K562 (cell line): ENCODE measurements around the gene PEX10. TPM values are rescaled to one million over a fixed set of nuclear protein-coding genes. Genes with fewer than 3 reads are reported as not detected.

ENCODE experiments used
- CBX1 ChIP-seq: sonication (generic); IDR thresholded peaks from 2 replicates; pipeline ENCODE4 v1.6.1; 2016; ENCODE audit warnings: antibody characterized with exemption, low read depth, mild to moderate bottlenecking
- CCAR2 ChIP-seq: fragments of 200-400 bp; formaldehyde crosslinking; IDR thresholded peaks from 2 replicates; pipeline ENCODE4 v1.6.1; 2017; ENCODE audit warnings: mild to moderate bottlenecking, low read depth, low read length
- CHD1 ChIP-seq: fragments of 200-600 bp; sonication (generic); IDR thresholded peaks from one replicate; pipeline ENCODE4 v1.6.1; 2012; ENCODE audit warnings: mild to moderate bottlenecking, moderate library complexity, low read length, inconsistent platforms
- DEAF1 ChIP-seq: fragments of 450-650 bp; formaldehyde crosslinking; IDR thresholded peaks from 2 replicates; pipeline ENCODE4 v1.4.0; 2020; ENCODE audit warnings: mild to moderate bottlenecking, moderate library complexity
- E2F8 ChIP-seq: fragments of 450-650 bp; IDR thresholded peaks from 2 replicates; pipeline ENCODE4 v1.7.1; 2018; ENCODE audit warnings: mild to moderate bottlenecking, low read depth; ENCODE audit not compliant: partially characterized antibody
- NCOA4 ChIP-seq: fragments of 450-650 bp; IDR thresholded peaks from 2 replicates; pipeline ENCODE4 v1.6.1; 2018; ENCODE audit warnings: mild to moderate bottlenecking; ENCODE audit not compliant: partially characterized antibody
- PCBP1 ChIP-seq: fragments of 200-400 bp; formaldehyde crosslinking; IDR thresholded peaks from 2 replicates; pipeline ENCODE4 v1.6.1; 2018; ENCODE audit warnings: mild to moderate bottlenecking, low read depth, low read length; ENCODE audit not compliant: poor library complexity, severe bottlenecking
- POLR2AphosphoS2 ChIP-seq: IDR thresholded peaks from 2 replicates; pipeline ENCODE4 v1.6.1; 2012; ENCODE audit warnings: low read length, improper control_type of control experiment
- PRPF4 ChIP-seq: fragments of 200-400 bp; formaldehyde crosslinking; IDR thresholded peaks from one replicate; pipeline ENCODE4 v1.6.1; 2017; ENCODE audit warnings: low read length, low read depth, mild to moderate bottlenecking; ENCODE audit not compliant: insufficient read depth, poor library complexity, severe bottlenecking
- RAD51 ChIP-seq: fragments of 450-650 bp; IDR thresholded peaks from 2 replicates; pipeline ENCODE4 v1.7.1; 2016; ENCODE audit warnings: low read depth, mild to moderate bottlenecking, borderline replicate concordance
- SMARCA5 ChIP-seq: fragments of 450-650 bp; IDR thresholded peaks from 2 replicates; pipeline ENCODE4 v1.6.1; 2016
- TFE3 ChIP-seq: fragments of 450-650 bp; formaldehyde crosslinking; IDR thresholded peaks from 2 replicates; pipeline ENCODE4 v1.4.0; 2020; ENCODE audit warnings: mild to moderate bottlenecking, mixed read lengths
- THAP7 ChIP-seq: fragments of 250-450 bp; sonication (Bioruptor Pico); IDR thresholded peaks from 2 replicates; pipeline ENCODE4 v1.5.0; 2021
- ZBTB7A ChIP-seq: IDR thresholded peaks from 2 replicates; pipeline ENCODE4 v1.6.1; 2011; ENCODE audit warnings: low read depth, mild to moderate bottlenecking, low read length, moderate library complexity, borderline replicate concordance; ENCODE audit not compliant: control insufficient read depth
- ZNF232 ChIP-seq: sonication (generic); formaldehyde crosslinking; IDR thresholded peaks from 2 replicates; pipeline ENCODE4 v1.8.0; 2022; ENCODE audit warnings: mild to moderate bottlenecking, missing genetic modification reagents
- ZNF3 ChIP-seq: fragments of 250-450 bp; sonication (Bioruptor Pico); IDR thresholded peaks from 2 replicates; pipeline ENCODE4 v1.5.0; 2021; ENCODE audit warnings: mild to moderate bottlenecking, moderate library complexity
- ZNF699 ChIP-seq: fragments of 250-450 bp; sonication (Bioruptor Pico); IDR thresholded peaks from 2 replicates; pipeline ENCODE4 v1.8.0; 2021; ENCODE audit warnings: mild to moderate bottlenecking, moderate library complexity; ENCODE audit not compliant: insufficient replicate concordance
- polyA plus RNA-seq, 8 experiments: library from polyadenylated mRNA; depleted of rRNA in 4 of 8; stranded (reverse) in 5 of 8; unstranded in 3 of 8; fragments of >200 nt; fragmentation: Nextera tagmentation in 2 of 8; fragmentation: Illumina TruSeq in 1 of 8; extraction: Ambion mirVana in 2 of 8; extraction: Trizol in 1 of 8; gene quantifications; 2 replicates each; pipeline versions ENCODE4 v1.2.1 to v1.2.3, GENCODE V29; 2011 to 2014; ENCODE audit warnings: inconsistent platforms in 1 of 8, missing spikeins in 1 of 8
- total RNA-seq, 7 experiments: library from RNA; depleted of rRNA in 6 of 7; stranded (reverse); fragments of >200 nt in 6 of 7; fragmentation: Illumina TruSeq in 2 of 7; extraction: Trizol in 2 of 7; gene quantifications; 2 replicates each; pipeline versions ENCODE4 v1.2.1 to v1.2.3, GENCODE V29; 2011 to 2021; ENCODE audit warnings: low replicate concordance in 1 of 7
- TF ChIP-seq, protein P1 (sequence below): fragments of 450-650 bp; formaldehyde crosslinking; conservative IDR thresholded peaks from 2 replicates; pipeline ENCODE4 v1.4.0; 2022; ENCODE audit warnings: mild to moderate bottlenecking, missing genetic modification characterization

PEX10 gene
- total and polyA plus RNA-seq, 9 of the 15 experiments (the other 6 are each of a cell fraction or from before 2014, with no cell fraction given) = 0.03 to 26.2 (median 8.7) TPM

- TF ChIP-seq CHD1 = no peak
- TF ChIP-seq ZNF3 (CRISPR knock-in tag) = no peak
- peak; percentile 12 for TF ChIP-seq PRPF4
- peak; percentile 6; the same call in 1 of the 2 replicates for TF ChIP-seq CBX1
- TF ChIP-seq CCAR2 = no peak
- peak; percentile 42; the same call in 1 of the 2 replicates for TF ChIP-seq ZBTB7A
- TF ChIP-seq NCOA4 = no peak
- TF ChIP-seq RAD51 = no peak
- no peak for TF ChIP-seq TFE3
- no peak for TF ChIP-seq DEAF1 (CRISPR knock-in tag)
- TF ChIP-seq POLR2AphosphoS2 = no peak
- TF ChIP-seq SMARCA5 = no peak
- TF ChIP-seq ZNF699 = no peak
- TF ChIP-seq, protein P1, sequence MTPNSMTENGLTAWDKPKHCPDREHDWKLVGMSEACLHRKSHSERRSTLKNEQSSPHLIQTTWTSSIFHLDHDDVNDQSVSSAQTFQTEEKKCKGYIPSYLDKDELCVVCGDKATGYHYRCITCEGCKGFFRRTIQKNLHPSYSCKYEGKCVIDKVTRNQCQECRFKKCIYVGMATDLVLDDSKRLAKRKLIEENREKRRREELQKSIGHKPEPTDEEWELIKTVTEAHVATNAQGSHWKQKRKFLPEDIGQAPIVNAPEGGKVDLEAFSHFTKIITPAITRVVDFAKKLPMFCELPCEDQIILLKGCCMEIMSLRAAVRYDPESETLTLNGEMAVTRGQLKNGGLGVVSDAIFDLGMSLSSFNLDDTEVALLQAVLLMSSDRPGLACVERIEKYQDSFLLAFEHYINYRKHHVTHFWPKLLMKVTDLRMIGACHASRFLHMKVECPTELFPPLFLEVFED (CRISPR knock-in tag) = no peak
- TF ChIP-seq ZNF232 (CRISPR knock-in tag) = 0 out of 2 replicates have a peak, but pooled peaks have one; percentile 22
- no peak for TF ChIP-seq PCBP1
- peak; percentile 68; the same call in 1 of the 2 replicates for TF ChIP-seq THAP7 (CRISPR knock-in tag)
- no peak for TF ChIP-seq E2F8
Measured at GRCh38 chr1:2412773-2413494, 570 bp upstream of the PEX10 start (continued).
